Measurements from ENCODE around the gene ADCY2. TPM values are rescaled to one million over a fixed set of nuclear protein-coding genes. Genes with fewer than 3 reads are reported as not detected.

The ADCY2 gene
- total and polyA plus RNA-seq, 9 of the 15 experiments (the other 6 are each of a cell fraction or from before 2014, with no cell fraction given), result 0.01 to 0.15 (median 0.03) TPM; not detected in 5

- TF ChIP-seq USF2 (CRISPR knock-in tag; IDR thresholded peaks at IDR 0.05), result no peak
- no peak for TF ChIP-seq ZNF140 (CRISPR knock-in tag; IDR thresholded peaks at IDR 0.05)
- no peak for TF ChIP-seq CEBPG (CRISPR knock-in tag; IDR thresholded peaks at IDR 0.05)
- no peak for TF ChIP-seq CEBPG (tag; conservative IDR thresholded peaks at IDR 0.05 in 1 of 2, IDR thresholded peaks at IDR 0.05 in 1 of 2)
- no peak for TF ChIP-seq GATAD2B (IDR thresholded peaks at IDR 0.05; ENCODE audit: borderline replicate concordance)
- TF ChIP-seq PHF21A (IDR thresholded peaks at IDR 0.05; ENCODE audit: borderline replicate concordance, low read depth), result no peak
- no peak for TF ChIP-seq SNAPC5 (CRISPR knock-in tag; IDR thresholded peaks at IDR 0.05)
- no peak for TF ChIP-seq ZNF584 (CRISPR knock-in tag; IDR thresholded peaks at IDR 0.05; ENCODE audit: low read depth)
- TF ChIP-seq RBM17 (IDR thresholded peaks at IDR 0.05; ENCODE audit: borderline replicate concordance, low read depth, low read length), result no peak
- ChIA-PET POLR2A (no interaction called here), CTCF (ENCODE audit: low intra/inter-chr PET ratio) (no interaction called here)
- ATAC-seq, result no peak
- Histone ChIP-seq H3K9me3 (replicated peaks; ENCODE audit: control insufficient read depth, insufficient read depth, low read depth, low read length) (no peaks in the 10 kb centered on the region), H3K4me2 (ENCODE audit: insufficient read depth, low read length) (no peak overlapping the region), H3K9me1 (ENCODE audit: control insufficient read depth, insufficient read depth, low read length) (no peaks in the 10 kb centered on the region), H3K36me3 (ENCODE audit: control insufficient read depth, insufficient read depth, low read length) (no peaks in the 10 kb centered on the region), H4K20me1 (replicated peaks; ENCODE audit: control insufficient read depth, insufficient read depth, low read length) (no peaks in the 10 kb centered on the region), H3K27me3 (ENCODE audit: control insufficient read depth in 2 of 2, insufficient read depth in 2 of 2, low read length in 2 of 2) (no peaks in the 10 kb centered on the region; a peak in 1 of 5 replicates), H3K27ac (ENCODE audit: extremely low read depth, low read depth, low read length) (no peak overlapping the region), H3K79me2 (ENCODE audit: control insufficient read depth, insufficient read depth, low read length) (no peaks in the 10 kb centered on the region), H3K4me3 (no peak overlapping the region), H3K4me1 (replicated peaks in 1 of 2; ENCODE audit: control insufficient read depth in 2 of 2, insufficient read depth in 2 of 2, low read length in 2 of 2) (no peaks in the 10 kb centered on the region), H3K9ac (ENCODE audit: insufficient read depth in 1 of 2, low read depth in 2 of 2, low read length in 2 of 2) (no peak overlapping the region), H2AFZ (ENCODE audit: low read depth, low read length) (no peak overlapping the region)
- 0% methylated on average over 3 of the region's 3 CpGs for WGBS (ENCODE audit: insufficient coverage, low coverage, missing lambda C conversion rate)
- in situ Hi-C loops (cut with MboI) (no loop called here), intact Hi-C loops (cut with micrococcal nuclease) (no loop called here)
- DNase-seq (ENCODE audit: extremely low read depth in 1 of 4, low spot score in 3 of 4), result no peak
- FAIRE-seq, result no peak
- no TSS peak for BruUV-seq (replicated peaks)
These were observed 31.6 kb upstream of the ADCY2 start for GRCh38 chr5:7364226-7364875.

Measured in K562 (cell line).